Activated CD8-positive, alpha-beta T cell treated with anti-CD3 and anti-CD28 coated beads for 36 hours (primary cell): Measurements from ENCODE around the gene KCNIP2. TPM values are rescaled to one million over a fixed set of nuclear protein-coding genes. Genes with fewer than 3 reads are reported as not detected.
A peak's percentile ranks its signal among the peaks of the same experiment; 100 is the strongest.

Source experiments
- ATAC-seq: fragments of 200-7000 bp; cut with Tn5 transposase; one replicate; pipeline ENCODE4 v1.10.0; 2021; ENCODE audit warnings: mild to moderate bottlenecking, moderate library complexity
- CTCF ChIA-PET: fragments of 350-600 bp; sonication (Branson Sonifier 250); formaldehyde crosslinking; loops from one replicate; lab custom pipeline; 2021; ENCODE audit warnings: antibody characterized with exemption; lab: Charles Lee
- POLR2A ChIA-PET: fragments of 350-600 bp; sonication (Branson Sonifier 250); formaldehyde crosslinking; loops from one replicate; lab custom pipeline; 2021; ENCODE audit warnings: antibody characterized with exemption; lab: Charles Lee
- DNase-seq: peaks from one replicate; pipeline ENCODE4 v3.0.0-alpha.2; 2020
- H3K27ac Mint-ChIP-seq: one replicate; pipeline ENCODE4 v1.8.0; 2021; ENCODE audit warnings: mild to moderate bottlenecking, mixed read lengths
- H3K27me3 Mint-ChIP-seq: one replicate; pipeline ENCODE4 v1.8.0; 2021; ENCODE audit warnings: mixed read lengths
- H3K36me3 Mint-ChIP-seq: one replicate; pipeline ENCODE4 v1.8.0; 2021; ENCODE audit warnings: low read depth, mixed read lengths
- H3K4me1 Mint-ChIP-seq: one replicate; pipeline ENCODE4 v1.8.0; 2021; ENCODE audit warnings: low read depth, mixed read lengths
- H3K4me3 Mint-ChIP-seq: one replicate; pipeline ENCODE4 v1.8.0; 2021; ENCODE audit warnings: mild to moderate bottlenecking, moderate library complexity, mixed read lengths
- H3K9me3 Mint-ChIP-seq: one replicate; pipeline ENCODE4 v1.8.0; 2021; ENCODE audit warnings: mixed read lengths
- intact Hi-C: fragments of 100-400 bp; cut with micrococcal nuclease; formaldehyde crosslinking; loops from one replicate; pipeline ENCODE4 v1.10.0; 2022
- total RNA-seq, 2 experiments: library from RNA; stranded (reverse); gene quantifications; one replicate each; pipeline ENCODE4 v1.2.3, GENCODE V29; 2021
- TF ChIP-seq, protein P1 (sequence below): fragments of 200-600 bp; IDR thresholded peaks from one replicate; pipeline ENCODE4 v1.8.0; 2022; ENCODE audit warnings: antibody characterized with exemption, mild to moderate bottlenecking

The KCNIP2 gene
- total RNA-seq, 2 experiments from 2014 or later, result 2.4 to 3.1 TPM

- Mint-ChIP-seq H3K9me3 (no peaks in the 10 kb centered on the region), H3K36me3 (peaks cover 57% of the 10 kb centered on the region), H3K27me3 (peaks cover 5% of the 10 kb centered on the region), H3K27ac (peak overlapping the region; percentile 95), H3K4me3 (peak overlapping the region; percentile 94), H3K4me1 (peaks cover 41% of the 10 kb centered on the region)
- no peak for DNase-seq
- TF ChIP-seq, protein P1, sequence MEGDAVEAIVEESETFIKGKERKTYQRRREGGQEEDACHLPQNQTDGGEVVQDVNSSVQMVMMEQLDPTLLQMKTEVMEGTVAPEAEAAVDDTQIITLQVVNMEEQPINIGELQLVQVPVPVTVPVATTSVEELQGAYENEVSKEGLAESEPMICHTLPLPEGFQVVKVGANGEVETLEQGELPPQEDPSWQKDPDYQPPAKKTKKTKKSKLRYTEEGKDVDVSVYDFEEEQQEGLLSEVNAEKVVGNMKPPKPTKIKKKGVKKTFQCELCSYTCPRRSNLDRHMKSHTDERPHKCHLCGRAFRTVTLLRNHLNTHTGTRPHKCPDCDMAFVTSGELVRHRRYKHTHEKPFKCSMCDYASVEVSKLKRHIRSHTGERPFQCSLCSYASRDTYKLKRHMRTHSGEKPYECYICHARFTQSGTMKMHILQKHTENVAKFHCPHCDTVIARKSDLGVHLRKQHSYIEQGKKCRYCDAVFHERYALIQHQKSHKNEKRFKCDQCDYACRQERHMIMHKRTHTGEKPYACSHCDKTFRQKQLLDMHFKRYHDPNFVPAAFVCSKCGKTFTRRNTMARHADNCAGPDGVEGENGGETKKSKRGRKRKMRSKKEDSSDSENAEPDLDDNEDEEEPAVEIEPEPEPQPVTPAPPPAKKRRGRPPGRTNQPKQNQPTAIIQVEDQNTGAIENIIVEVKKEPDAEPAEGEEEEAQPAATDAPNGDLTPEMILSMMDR, result no peak
- ChIA-PET CTCF (interaction anchor here (0.9 to 7.4 kb wide), 17 partner anchors 9 to 570 kb away, joined by 3 to 180 read pairs (median 6); partner anchors contain the start of gene FBXW4), POLR2A (interaction anchor here (0.7 to 5.0 kb wide), 9 partner anchors 9 to 197 kb away, joined by 3 to 53 read pairs (median 4); partner anchors contain the start of gene OGA)
- no peak for ATAC-seq
- intact Hi-C loops, result loop anchor here (5.0 kb wide), 1 partner anchor 34 kb away; the partner anchor contains the start of gene OGA
Observed at GRCh38 chr10:101783736-101784118, 59.9 kb downstream of the KCNIP2 start.

DNA sequence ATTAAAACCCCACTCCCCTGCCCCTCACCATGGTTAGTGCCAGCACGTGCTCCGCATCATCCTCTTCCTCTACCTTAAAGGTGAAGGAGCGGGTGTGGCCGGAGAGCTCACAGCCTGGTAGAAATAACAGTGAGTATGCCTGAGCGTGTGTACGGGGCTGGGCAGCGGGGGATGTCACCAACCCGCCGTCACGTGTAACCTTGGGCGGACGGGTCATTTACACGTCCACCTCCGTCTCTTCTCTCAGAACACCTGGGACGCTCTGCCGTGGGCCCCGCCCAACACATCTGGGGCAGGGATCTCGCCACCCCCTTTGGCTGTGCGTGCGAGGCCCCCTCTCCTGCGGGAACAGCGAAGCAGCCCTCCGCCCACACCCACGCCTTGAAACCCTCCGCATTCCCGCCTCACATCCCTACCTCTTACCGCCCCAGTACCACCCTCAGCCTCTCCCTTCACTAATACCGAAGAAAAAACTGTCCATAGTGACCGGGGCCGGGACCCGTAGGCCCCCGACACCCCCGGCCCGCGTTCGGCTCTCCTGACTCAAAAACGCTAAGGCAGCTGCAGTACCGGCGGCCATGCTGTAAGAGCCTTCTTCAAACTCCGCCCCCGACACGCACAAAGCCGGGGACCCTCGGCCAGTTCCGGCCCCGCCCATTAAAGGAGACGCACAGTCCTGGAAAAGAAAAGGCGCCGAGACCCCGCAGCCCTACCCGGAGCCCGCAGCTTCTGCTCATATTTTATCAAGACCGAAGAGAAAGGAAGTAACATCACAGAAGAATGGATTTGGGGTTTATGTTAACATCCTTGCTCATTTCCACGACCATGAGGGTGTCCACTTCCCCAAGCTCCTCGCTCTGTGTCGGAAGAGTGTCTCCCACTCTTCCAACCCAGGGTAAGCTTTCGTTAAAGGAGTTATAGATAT, 60.5 kb downstream of the KCNIP2 start, which contains the start of gene NPM3:
Gene NPM3, minus strand, starts transcription at position 636 of the 925 bp plus-strand sequence. Its CDS starts 56 bp downstream, at position 580.
- Mint-ChIP-seq H3K27ac (peak within 1 kb of the TSS; percentile 95), H3K9me3 (no peaks in the 10 kb centered on the region), H3K36me3 (peaks cover 58% of the 10 kb centered on the region), H3K4me3 (peak within 1 kb of the TSS; percentile 94), H3K27me3 (peaks cover 5% of the 10 kb centered on the region), H3K4me1 (peaks cover 42% of the 10 kb centered on the region)
- DNase-seq, result peak; percentile 96
- peak; percentile 85 for ATAC-seq
- intact Hi-C loops, result loop anchor here (5.0 kb wide), 1 partner anchor 34 kb away; the partner anchor contains the start of gene OGA
- TF ChIP-seq, protein P1, result no peak
- CTCF ChIA-PET, result interaction anchor here (0.8 to 7.4 kb wide), 24 partner anchors 9 to 569 kb away, joined by 3 to 180 read pairs (median 6); partner anchors contain the start of genes DPCD, FBXW4, KCNIP2 and POLL
- POLR2A ChIA-PET, result interaction anchor here (0.6 to 5.0 kb wide), 13 partner anchors 9 to 621 kb away, joined by 3 to 53 read pairs (median 4); partner anchors contain the start of gene OGA

DNA sequence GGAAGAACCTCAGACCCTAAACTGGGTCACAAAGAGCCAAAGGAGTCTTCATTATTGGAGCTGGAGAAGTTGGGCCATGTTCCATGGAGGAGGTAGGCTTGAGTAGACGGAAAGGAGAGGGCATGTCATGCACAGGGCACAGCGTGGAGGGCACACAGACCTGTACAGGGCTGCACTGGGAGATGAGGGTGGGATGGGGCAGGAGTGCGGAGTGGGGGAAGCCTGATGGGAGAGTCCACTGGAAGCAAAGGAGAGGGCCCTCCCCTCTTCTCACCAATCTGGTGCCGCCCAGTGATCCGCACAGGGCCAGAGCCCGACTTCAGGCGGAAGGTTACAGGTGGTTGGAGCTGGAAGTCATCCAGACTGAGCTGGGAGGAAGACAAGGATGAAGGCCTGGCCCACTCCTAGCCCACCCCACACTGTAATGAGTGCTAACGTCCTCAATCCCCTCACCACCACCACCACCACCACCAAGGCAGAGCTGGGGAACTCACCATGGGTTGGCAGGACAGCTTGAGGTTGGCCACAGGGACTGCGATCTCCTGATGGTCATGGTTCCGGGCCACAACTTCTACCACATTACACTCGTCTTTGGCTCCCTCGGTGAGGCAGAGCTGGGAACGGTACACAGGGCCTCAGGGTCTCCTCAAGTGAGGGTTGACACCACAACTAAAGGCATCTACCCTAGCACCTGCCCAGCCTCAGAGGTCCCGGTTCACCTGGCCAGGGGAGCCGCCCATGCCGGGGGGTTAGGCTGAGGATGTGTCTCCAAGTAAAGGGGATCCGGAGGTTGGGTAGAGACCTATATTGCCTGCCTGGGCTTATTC, 61.4 kb downstream of the KCNIP2 start:
- Mint-ChIP-seq H3K4me1 (peaks cover 42% of the 10 kb centered on the region), H3K4me3 (peak overlapping the region; percentile 94), H3K27me3 (peaks cover 14% of the 10 kb centered on the region), H3K9me3 (no peaks in the 10 kb centered on the region), H3K27ac (peak overlapping the region; percentile 95), H3K36me3 (peaks cover 59% of the 10 kb centered on the region)
- POLR2A ChIA-PET, result interaction anchor here (0.7 to 5.0 kb wide), 7 partner anchors 10 to 211 kb away, joined by 3 to 53 read pairs (median 3); partner anchors contain the start of gene OGA
- ATAC-seq (no peak), DNase-seq (no peak)
- TF ChIP-seq, protein P1, result no peak
- CTCF ChIA-PET, result interaction anchor here (0.8 to 7.4 kb wide), 27 partner anchors 9 to 568 kb away, joined by 3 to 180 read pairs (median 5); partner anchors contain the start of genes DPCD, FBXW4, KCNIP2 and POLL
- intact Hi-C loops, result loop anchor here (2.0 to 5.0 kb wide), 2 partner anchors 35 to 179 kb away; partner anchors contain the start of gene OGA

DNA sequence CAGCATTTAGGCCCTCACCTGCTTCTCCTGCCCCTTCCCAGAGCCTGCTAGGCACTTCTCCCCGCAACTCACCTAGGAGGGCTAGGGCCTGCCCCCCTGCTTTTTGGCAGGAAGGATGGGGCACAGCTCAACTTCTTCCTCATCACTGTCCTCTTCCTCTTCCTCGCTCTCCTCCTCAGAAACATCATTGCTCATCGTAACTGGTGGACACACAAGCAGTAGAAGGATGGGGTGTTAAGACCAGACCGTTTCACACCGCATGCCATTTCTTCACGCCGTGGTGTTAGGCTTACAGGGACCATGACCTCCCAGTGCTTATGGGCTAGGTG, 62.0 kb downstream of the KCNIP2 start:
- DNase-seq (no peak), ATAC-seq (no peak)
- H3K4me3 Mint-ChIP-seq, result peak overlapping the region; percentile 94
- H3K9me3 Mint-ChIP-seq, result no peaks in the 10 kb centered on the region
- peaks cover 19% of the 10 kb centered on the region for H3K27me3 Mint-ChIP-seq
- POLR2A ChIA-PET, result interaction anchor here (0.7 to 5.0 kb wide), 3 partner anchors 12 to 35 kb away, joined by 3 to 53 read pairs (median 34); partner anchors contain the start of gene OGA
- TF ChIP-seq, protein P1, result no peak
- intact Hi-C loops, result loop anchor here (2.0 to 5.0 kb wide), 2 partner anchors 36 to 179 kb away; partner anchors contain the start of gene OGA
- H3K27ac Mint-ChIP-seq, result peak overlapping the region; percentile 95
- H3K36me3 Mint-ChIP-seq, result peaks cover 58% of the 10 kb centered on the region
- CTCF ChIA-PET, result interaction anchor here (0.6 to 7.4 kb wide), 58 partner anchors 8 to 860 kb away, joined by 3 to 180 read pairs (median 4); partner anchors contain the start of genes DPCD, KCNIP2, OGA and POLL
- peaks cover 42% of the 10 kb centered on the region for H3K4me1 Mint-ChIP-seq
